Breast epithelium (tissue), 4 donors: ENCODE data around the gene PTPRN2. TPM values are rescaled to one million over a fixed set of nuclear protein-coding genes. Genes with fewer than 3 reads are reported as not detected.
"Not testable (repeated sequence)": the region's sequence is repeated elsewhere in the genome, so short reads cannot be mapped to it uniquely, and the experiment has no call there.

Experiments
- DNase-seq, 2 donors: peaks; one replicate each; pipeline ENCODE4 v3.0.0-alpha.2; 2019; ENCODE audit warnings: low spot score in 2 of 2
- H3K27ac ChIP-seq, 2 donors: fragments of 200-600 bp; sonication (generic) in 1 of 2; one replicate each; pipeline ENCODE4 v1.5.1; 2016 to 2019; ENCODE audit warnings: mild to moderate bottlenecking in 1 of 2
- H3K27me3 ChIP-seq, 2 donors: fragments of 200-600 bp; sonication (generic) in 1 of 2; one replicate each; pipeline versions ENCODE4 v1.5.1 to v1.6.0; 2017 to 2019; ENCODE audit warnings: control low read depth in 1 of 2, mild to moderate bottlenecking in 1 of 2
- H3K36me3 ChIP-seq: fragments of 200-600 bp; one replicate; pipeline ENCODE4 v1.5.1; 2019
- H3K4me1 ChIP-seq, 2 donors: fragments of 200-600 bp; sonication (generic); one replicate each; pipeline ENCODE4 v1.5.1; 2016 to 2019; ENCODE audit warnings: control low read depth in 1 of 2
- H3K4me3 ChIP-seq, 3 donors: fragments of 200-600 bp; sonication (generic); 1 replicate in 2 of 3; 2 replicates in 1 of 3; pipeline ENCODE4 v1.5.1; 2016 to 2019; ENCODE audit warnings: mild to moderate bottlenecking in 3 of 3, moderate library complexity in 2 of 3
- H3K9me3 ChIP-seq, 2 donors: fragments of 200-600 bp; sonication (generic) in 1 of 2; one replicate each; pipeline ENCODE4 v1.5.1; 2016 to 2019; ENCODE audit warnings: control low read depth in 1 of 2
- POLR2A ChIP-seq: fragments of 450-650 bp; IDR thresholded peaks from one replicate; pipeline ENCODE4 v1.6.1; 2016; ENCODE audit warnings: antibody characterized with exemption, mild to moderate bottlenecking, moderate library complexity
- POLR2AphosphoS5 ChIP-seq, 3 donors: sonication (generic); formaldehyde crosslinking; IDR thresholded peaks; one replicate each; pipeline ENCODE4 v1.6.1; 2017; ENCODE audit warnings: antibody characterized with exemption in 3 of 3
- intact Hi-C: fragments of 100-400 bp; cut with DNase I; formaldehyde crosslinking; loops from one replicate; pipeline ENCODE4 v1.15.1; 2023; ENCODE audit warnings: low total_unique reads
- total RNA-seq, 3 donors: library from RNA; depleted of rRNA; stranded (reverse); fragments of >200 nt; gene quantifications; one replicate each; pipeline ENCODE4 v1.1.0, GENCODE V29; 2016
- TF ChIP-seq, protein P1 (sequence below), 3 donors: fragments of 450-650 bp; IDR thresholded peaks; one replicate each; pipeline ENCODE4 v1.5.1; 2016 to 2017; ENCODE audit warnings: antibody characterized with exemption in 3 of 3, mild to moderate bottlenecking in 3 of 3, moderate library complexity in 3 of 3

Gene PTPRN2
- total RNA-seq, 3 donors from 2014 or later, result 1.6 to 2.2 (median 2.2) TPM

- H3K27ac ChIP-seq, result no peak overlapping the region
- H3K36me3 ChIP-seq, result no peaks in the 10 kb centered on the region
- H3K4me3 ChIP-seq, result no peak overlapping the region
- no peaks in the 10 kb centered on the region for H3K4me1 ChIP-seq
- DNase-seq, result no peak
- H3K9me3 ChIP-seq, result peaks cover 0 to 5% of the 10 kb centered on the region in 2 donors
- intact Hi-C loops, result no loop called here
- peaks cover 0 to 6% of the 10 kb centered on the region in 2 donors for H3K27me3 ChIP-seq
- TF ChIP-seq, protein P1, sequence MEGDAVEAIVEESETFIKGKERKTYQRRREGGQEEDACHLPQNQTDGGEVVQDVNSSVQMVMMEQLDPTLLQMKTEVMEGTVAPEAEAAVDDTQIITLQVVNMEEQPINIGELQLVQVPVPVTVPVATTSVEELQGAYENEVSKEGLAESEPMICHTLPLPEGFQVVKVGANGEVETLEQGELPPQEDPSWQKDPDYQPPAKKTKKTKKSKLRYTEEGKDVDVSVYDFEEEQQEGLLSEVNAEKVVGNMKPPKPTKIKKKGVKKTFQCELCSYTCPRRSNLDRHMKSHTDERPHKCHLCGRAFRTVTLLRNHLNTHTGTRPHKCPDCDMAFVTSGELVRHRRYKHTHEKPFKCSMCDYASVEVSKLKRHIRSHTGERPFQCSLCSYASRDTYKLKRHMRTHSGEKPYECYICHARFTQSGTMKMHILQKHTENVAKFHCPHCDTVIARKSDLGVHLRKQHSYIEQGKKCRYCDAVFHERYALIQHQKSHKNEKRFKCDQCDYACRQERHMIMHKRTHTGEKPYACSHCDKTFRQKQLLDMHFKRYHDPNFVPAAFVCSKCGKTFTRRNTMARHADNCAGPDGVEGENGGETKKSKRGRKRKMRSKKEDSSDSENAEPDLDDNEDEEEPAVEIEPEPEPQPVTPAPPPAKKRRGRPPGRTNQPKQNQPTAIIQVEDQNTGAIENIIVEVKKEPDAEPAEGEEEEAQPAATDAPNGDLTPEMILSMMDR (IDR thresholded peaks at IDR 0.05), result no peak
Measured at GRCh38 chr7:157849726-157850125, 737.9 kb downstream of the PTPRN2 start.

- intact Hi-C loops, result no loop called here
- TF ChIP-seq POLR2A, result no peak
- TF ChIP-seq POLR2AphosphoS5 (IDR thresholded peaks at IDR 0.05), result no peak
- TF ChIP-seq, protein P1 (IDR thresholded peaks at IDR 0.05), result no peak
- H3K9me3 ChIP-seq, result peaks cover 0 to 5% of the 10 kb centered on the region in 2 donors
- H3K27ac ChIP-seq, result no peak overlapping the region
- no peak for DNase-seq
- H3K27me3 ChIP-seq, result peaks cover 0 to 6% of the 10 kb centered on the region in 2 donors
- H3K36me3 ChIP-seq, result no peaks in the 10 kb centered on the region
- no peak overlapping the region for H3K4me3 ChIP-seq
- no peaks in the 10 kb centered on the region for H3K4me1 ChIP-seq
Measured at GRCh38 chr7:157849341-157849596, 738.4 kb downstream of the PTPRN2 start.

DNA sequence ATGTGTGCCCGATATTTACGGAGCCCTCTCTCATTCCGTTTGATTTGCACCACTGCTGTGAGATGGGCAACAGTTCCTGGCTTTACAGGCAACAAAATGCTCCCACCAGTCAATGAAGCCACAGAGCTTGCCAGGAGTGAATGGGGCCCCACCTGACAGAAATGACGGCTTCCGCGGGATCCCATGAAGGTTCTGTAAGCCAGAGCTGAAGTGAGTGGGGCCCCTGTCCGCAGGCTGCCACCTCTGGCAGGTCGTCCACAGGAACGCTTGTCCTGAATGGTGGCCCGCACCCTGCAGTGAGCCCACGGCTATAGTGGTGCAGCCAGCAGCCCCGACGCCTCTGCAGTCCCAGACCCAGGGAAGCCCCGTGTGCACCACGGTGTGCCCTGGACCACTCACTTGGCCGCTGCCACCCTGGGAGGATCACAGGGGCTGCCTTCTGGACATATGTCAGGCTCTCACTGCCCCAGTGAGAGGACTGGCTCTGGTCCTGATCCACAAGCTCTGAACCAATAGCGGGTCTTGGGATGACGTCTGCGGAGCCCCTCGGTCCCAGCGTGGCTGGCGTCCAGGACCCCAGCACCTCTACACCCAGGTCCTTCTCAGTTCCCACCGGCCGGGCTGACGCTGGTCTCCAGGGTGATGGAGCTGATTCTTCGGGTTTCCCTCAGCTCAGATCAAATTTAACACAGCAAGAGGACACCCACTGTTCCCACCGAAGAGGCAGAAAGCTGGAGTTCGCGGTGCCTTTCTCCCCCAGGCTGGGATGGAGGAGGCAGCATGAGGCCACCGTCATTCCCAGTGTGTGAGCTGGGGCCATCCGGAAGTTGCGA lies 738.9 kb downstream of the PTPRN2 start:
- Histone ChIP-seq H3K9me3 (peaks cover 0 to 5% of the 10 kb centered on the region in 2 donors), H3K27ac (no peak overlapping the region), H3K4me3 (no peak overlapping the region), H3K36me3 (no peaks in the 10 kb centered on the region), H3K4me1 (no peaks in the 10 kb centered on the region), H3K27me3 (peaks cover 0 to 6% of the 10 kb centered on the region in 2 donors)
- intact Hi-C loops, result no loop called here
- no peak for DNase-seq
- no peak for TF ChIP-seq POLR2AphosphoS5 (IDR thresholded peaks at IDR 0.05)
- TF ChIP-seq POLR2A, result no peak
- TF ChIP-seq, protein P1 (IDR thresholded peaks at IDR 0.05), result no peak

GRCh38 chr7:157847756-157848487 lies 739.7 kb downstream of the PTPRN2 start:
- H3K4me1 ChIP-seq, intact Hi-C loops, H3K36me3 ChIP-seq, DNase-seq, H3K9me3 ChIP-seq, H3K4me3 ChIP-seq, H3K27ac ChIP-seq, H3K27me3 ChIP-seq: not testable (repeated sequence)

DNA sequence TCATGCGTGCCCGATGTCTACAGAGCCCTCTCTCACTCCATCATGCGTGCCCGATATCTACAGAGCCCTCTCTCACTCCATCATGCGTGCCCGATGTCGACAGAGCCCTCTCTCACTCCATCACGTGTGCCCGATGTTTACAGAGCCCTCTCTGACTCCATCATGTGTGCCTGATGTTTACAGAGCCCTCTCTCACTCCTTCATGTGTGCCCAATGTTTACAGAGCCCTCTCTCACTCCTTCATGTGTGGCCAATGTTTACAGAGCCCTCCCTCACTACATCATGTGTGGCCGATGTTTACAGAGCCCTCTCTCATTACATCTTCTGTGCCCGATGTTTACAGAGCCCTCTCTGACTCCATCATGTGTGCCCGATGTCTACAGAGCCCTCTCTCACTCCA lies 740.9 kb downstream of the PTPRN2 start:
- DNase-seq, H3K36me3 ChIP-seq, H3K9me3 ChIP-seq, H3K4me1 ChIP-seq, H3K4me3 ChIP-seq, H3K27me3 ChIP-seq, H3K27ac ChIP-seq, intact Hi-C loops: not testable (repeated sequence)

DNA sequence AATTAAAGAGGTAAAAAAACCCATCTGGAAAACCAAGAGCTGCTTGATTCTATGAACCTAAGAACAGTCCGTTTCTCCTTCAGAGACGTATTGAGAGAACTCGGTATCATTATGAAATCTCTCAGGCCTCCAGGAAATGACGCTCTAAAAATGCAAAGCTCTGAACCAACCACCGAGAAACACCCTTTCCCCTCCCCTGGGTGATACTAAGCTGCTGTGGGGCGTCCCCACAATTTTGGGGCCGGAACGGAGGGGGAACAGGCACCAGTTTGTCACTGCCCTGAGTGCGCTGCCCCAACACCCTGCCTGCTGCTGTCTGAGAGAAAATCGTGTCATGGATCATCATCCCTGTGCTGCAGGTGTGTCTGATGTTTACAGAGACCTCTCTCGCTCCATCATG lies 741.4 kb downstream of the PTPRN2 start:
- no peaks in the 10 kb centered on the region for H3K4me1 ChIP-seq
- H3K27ac ChIP-seq, result no peak overlapping the region
- peaks cover 0 to 6% of the 10 kb centered on the region in 2 donors for H3K27me3 ChIP-seq
- H3K9me3 ChIP-seq, result peaks cover 0 to 5% of the 10 kb centered on the region in 2 donors
- H3K36me3 ChIP-seq, result no peaks in the 10 kb centered on the region
- TF ChIP-seq, protein P1 (IDR thresholded peaks at IDR 0.05), result no peak
- TF ChIP-seq POLR2A (no peak), POLR2AphosphoS5 (IDR thresholded peaks at IDR 0.05) (no peak)
- H3K4me3 ChIP-seq, result no peak overlapping the region
- intact Hi-C loops, result no loop called here
- DNase-seq, result no peak
